HG03575 (cell line): ENCODE results near the gene KRTAP9-4.
"Not testable (repeated sequence)": the region's sequence is repeated elsewhere in the genome, so short reads cannot be mapped to it uniquely, and the experiment has no call there.

Source experiments
- ATAC-seq: cut with Tn5 transposase; IDR thresholded peaks from one replicate; pipeline ENCODE4 v1.9.1; 2021; ENCODE audit not compliant: unreplicated experiment, insufficient number of reproducible peaks, low FRiP score; ENCODE audit errors: extremely low read depth

Gene KRTAP9-4

DNA sequence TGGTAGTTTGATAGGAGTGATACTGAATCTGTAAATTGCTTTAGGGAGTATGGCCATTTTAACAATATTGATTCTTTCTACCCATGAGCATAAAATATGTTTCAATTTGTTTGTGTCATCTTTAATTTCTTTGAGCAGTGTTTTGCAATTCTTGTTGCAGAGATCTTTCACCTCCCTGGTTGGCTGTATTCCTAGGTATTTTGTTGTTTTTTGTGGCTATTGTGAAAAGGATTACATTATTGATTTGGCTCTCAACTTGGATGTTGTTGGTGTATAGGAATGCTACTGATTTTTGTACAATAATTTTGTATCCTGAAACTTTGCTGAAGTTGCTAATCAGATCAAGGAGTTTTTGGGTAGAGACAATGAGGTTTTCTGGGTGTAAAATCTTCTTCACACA lies 8.9 kb downstream of the KRTAP9-4 start:
- no peak for ATAC-seq

DNA sequence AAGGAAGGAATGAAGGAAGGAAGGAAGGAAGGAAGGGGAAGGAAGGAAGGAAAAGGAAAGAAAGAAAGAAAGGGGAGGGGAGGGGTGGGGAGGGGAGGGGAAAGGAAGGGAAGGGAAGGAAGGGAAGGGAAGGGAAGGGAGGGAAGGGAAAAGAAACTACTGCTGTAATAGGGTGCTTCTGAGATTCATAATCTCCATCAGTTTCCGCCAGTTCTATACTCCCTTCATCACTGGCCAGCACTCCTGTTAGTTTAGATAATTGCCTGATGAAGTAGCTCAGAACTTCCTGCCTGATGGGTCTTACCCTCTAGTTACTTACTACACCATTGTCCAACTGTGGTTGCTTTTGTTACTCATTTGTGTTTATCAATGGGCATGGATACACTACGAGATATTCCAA lies 13.7 kb downstream of the KRTAP9-4 start:
- ATAC-seq, result no peak

DNA sequence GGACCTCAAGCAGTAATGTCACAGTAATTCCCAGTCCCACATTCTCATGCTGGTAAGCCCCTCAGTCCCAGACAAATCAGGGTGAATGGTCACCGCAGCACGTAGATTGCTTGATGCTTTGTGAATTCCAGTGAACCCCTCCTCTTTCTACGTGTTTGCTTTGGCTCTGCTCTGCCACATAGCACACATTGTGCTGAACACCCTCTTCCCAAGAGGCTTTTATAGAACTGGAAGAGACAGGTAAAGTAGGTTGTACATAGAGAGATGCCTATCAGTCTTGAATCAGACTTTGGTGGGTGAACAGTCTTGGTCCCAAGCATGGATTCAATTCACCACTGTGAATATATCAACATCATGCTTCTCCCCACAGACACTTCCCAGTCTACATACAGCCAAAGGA lies 15.1 kb downstream of the KRTAP9-4 start:
- no peak for ATAC-seq

DNA sequence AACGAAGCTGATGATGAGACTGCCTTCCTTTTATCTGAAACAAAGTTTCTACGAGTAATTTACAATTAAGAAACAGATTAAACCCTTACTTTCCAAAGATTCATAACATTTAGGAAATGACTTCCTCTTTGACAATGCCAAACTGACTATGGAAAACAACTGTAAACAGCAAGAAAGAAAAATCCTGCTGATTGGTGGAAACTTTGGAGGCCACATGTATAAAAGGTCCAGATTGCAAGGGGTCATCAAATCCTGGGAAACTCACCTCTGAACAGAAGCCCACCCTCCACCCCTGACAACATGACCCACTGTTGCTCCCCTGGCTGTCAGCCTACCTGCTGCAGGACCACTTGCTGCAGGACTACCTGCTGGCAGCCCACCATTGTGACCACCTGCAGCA lies 15.6 kb downstream of the KRTAP9-4 start, which contains the start of gene KRTAP9-6:
TSS of gene KRTAP9-6 (plus strand) at position 301 of the 400 bp plus-strand sequence. CDS start at position 301, 0 bp downstream.
- ATAC-seq, result no peak

DNA sequence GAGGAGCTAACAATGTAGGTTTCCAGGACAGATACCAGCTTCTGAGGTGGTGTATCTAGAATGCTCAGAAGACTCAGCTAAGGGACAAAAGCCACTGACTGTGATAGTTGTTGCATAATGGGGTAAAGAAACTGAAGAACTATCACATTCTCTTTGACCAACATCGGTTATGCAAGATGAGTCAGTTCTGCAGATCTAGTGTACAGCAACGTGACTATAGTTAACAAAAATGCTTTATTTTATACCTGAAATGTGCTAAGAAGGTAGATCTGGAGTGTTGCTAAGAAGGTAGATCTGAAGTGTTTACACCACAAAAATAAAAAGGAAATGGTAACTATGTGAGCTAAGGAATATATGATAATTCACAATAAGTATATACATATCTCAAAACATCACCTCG lies 18.2 kb downstream of the KRTAP9-4 start:
- ATAC-seq, result no peak

DNA sequence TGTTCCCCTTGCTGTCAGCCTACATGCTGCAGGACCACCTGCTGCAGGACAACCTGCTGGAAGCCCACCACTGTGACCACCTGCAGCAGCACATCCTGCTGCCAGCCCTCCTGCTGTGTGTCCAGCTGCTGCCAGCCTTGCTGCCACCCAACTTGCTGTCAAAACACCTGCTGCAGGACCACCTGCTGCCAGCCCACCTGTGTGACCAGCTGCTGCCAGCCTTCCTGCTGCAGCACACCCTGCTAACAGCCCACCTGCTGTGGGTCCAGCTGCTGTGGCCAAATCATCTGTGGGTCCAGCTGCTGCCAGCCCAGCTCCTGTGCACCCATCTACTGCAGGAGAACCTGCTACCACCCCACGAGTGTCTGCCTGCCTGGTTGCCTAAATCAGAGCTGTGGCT lies 21.8 kb downstream of the KRTAP9-4 start:
- ATAC-seq, result not testable (repeated sequence)

DNA sequence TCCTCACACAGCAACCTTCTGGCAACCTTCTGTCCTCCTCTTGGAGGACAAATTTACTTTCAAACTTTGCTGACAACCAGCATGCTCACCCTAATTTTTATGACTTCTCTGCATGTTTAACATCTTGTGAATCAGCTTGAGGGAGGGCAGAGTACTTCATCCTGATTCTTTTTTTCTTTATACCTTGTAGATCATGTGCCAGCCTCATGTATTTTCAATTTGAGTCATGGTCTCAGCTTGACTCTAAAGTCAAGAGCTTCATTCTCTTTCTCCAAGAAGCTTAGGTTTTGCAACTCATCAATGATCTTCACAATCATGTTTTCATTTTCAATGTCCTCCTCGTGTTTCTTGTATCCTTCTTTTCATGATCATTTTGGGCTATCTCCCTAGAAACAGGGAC lies 22.4 kb downstream of the KRTAP9-4 start:
- ATAC-seq, result no peak

DNA sequence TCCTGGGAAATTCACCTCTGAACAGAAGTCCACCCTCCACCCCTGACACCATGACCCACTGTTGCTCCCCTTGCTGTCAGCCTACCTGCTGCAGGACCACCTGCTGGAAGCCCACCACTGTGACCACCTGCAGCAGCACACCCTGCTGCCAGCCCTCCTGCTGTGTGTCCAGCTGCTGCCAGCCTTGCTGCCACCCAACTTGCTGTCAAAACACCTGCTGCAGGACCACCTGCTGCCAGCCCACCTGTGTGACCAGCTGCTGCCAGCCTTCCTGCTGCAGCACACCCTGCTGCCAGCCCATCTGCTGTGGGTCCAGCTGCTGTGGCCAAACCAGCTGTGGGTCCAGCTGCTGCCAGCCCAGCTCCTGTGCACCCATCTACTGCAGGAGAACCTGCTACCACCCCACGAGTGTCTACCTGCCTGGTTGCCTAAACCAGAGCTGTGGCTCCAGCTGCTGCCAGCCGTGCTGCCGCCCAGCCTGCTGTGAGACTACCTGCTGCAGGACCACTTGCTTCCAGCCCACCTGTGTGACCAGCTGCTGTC lies 26.2 kb downstream of the KRTAP9-4 start, which contains the start of gene KRTAP9-7:
TSS of gene KRTAP9-7 (plus strand) at position 51 of the 543 bp plus-strand sequence. CDS start at position 51, 0 bp downstream.
- not testable (repeated sequence) for ATAC-seq

DNA sequence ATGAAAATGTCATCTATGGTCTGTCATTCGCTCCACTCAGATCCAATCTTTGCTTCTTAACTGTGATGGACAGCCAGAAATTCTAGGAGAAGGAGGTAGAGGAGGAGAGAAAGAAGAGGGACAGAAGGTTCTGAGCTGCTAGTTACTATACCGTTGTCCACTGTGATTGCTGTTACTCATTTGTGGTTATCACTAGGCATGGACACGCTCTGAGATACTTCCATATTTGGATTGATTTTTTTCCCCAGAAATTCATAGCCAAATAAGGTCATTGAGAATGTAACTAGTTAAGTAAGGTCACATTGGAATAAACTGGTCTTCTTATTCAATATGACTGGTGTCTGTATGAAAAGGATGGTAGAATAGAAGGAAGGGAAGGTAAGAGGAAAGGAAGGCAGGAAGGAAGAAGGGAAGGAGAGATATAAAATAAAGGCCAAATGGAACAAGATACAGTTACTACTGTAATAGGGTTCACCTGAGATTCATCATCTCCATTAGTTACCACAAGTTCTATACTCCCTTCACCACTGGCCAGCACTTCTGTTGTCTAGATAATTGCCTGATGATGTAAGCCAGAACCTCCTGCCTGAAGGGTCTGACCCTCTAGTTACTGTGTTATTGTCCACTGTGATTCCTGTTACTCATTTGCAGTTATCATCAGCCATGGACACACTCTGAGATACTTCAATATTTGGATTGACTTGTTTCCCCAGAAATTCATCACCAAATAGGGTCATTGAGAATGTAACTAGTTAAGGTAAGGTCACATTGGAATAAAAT lies 28.9 kb downstream of the KRTAP9-4 start:
- no peak for ATAC-seq

DNA sequence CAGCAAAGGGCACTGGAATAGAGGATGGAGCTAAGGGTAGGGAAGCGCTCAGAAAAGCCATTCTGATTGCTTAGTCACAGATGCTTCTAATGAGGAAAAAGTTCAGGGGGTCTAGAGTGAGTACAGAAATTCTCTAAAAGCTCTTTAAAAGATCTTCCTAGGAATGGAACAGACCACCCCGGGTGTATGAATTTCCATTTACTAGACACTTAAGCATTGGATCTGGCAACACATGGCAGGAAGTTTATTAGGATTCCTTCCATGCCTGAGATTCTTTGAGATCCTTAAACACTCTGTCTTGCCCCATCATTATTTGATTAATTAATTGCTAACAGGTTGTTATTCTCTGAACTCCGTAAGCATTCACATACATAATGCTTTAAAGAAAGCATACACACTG lies 34.6 kb downstream of the KRTAP9-4 start:
- no peak for ATAC-seq

DNA sequence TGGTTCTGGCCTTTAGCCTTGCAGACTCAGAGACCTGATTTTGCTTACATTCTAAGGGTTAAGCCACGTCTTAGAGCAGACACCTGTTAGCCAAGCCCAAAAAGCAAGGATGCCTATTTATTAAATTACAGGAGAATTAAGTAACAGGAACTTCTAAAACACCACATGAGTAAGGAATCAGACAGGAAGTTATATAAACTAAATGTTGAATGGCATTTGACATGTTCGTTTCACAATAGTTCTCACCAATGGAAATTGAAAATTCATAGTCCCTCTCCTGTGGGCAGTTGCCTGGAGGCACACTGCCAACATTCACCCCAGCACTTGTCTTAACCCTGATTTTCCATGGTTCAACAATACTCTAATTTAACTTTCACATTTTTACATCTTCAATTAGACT lies 35.1 kb downstream of the KRTAP9-4 start:
- ATAC-seq, result no peak

DNA sequence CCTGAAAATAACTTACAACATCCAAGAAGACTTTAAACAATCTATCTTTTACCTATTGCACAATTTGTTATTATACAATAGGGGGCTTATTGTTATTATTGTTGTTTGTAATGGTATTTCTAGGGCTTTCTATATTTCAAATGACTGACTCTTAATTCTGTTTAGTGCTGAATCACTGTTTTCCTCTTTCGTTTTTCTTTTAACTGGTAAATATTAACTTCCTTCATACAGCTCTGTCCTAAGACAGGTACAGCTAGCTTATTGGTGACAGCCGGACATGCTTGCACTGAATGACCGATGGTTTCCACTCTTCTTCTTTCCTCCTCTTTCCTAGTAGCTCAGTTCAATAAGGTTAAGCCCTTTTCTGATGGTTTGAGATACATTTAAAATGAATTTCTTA lies 37.6 kb downstream of the KRTAP9-4 start:
- ATAC-seq, result no peak

DNA sequence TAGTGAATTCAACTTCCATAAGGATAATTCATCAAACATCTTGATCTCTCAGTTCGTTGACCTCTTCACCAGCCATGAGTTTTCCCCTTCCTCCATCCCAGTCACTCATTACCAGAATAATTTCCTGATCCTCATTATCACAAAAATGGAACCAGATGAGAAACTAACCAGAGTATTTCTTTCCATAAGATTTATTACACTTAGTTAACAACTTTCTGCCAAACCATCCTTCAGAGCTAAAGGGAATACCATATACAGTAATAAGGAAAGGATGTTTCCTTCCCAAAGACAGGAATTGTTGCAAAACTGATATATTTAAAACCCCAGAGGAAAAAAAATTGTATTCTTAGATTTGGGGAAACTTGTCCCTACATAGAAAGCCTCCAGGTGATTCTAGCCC lies 44.5 kb downstream of the KRTAP9-4 start:
- ATAC-seq, result no peak

DNA sequence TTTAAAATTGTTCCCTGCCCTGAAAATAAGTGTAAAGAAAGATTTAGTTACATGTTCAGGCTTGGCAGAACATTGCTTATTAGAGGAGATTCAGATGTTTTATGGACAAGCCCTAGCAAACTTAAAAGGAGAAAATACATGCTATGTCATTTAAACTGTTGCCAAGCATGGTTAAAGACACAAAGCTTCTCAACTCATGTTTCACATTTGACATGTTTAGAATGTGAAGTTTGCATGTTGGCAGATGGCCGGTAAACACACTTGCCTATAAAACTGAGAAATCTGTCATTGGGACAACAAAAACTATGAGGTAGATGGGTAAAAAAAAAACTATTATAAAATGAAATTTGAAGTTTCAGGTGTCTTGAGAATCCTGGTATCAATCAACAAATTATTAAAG lies 47.4 kb downstream of the KRTAP9-4 start:
- ATAC-seq, result no peak

DNA sequence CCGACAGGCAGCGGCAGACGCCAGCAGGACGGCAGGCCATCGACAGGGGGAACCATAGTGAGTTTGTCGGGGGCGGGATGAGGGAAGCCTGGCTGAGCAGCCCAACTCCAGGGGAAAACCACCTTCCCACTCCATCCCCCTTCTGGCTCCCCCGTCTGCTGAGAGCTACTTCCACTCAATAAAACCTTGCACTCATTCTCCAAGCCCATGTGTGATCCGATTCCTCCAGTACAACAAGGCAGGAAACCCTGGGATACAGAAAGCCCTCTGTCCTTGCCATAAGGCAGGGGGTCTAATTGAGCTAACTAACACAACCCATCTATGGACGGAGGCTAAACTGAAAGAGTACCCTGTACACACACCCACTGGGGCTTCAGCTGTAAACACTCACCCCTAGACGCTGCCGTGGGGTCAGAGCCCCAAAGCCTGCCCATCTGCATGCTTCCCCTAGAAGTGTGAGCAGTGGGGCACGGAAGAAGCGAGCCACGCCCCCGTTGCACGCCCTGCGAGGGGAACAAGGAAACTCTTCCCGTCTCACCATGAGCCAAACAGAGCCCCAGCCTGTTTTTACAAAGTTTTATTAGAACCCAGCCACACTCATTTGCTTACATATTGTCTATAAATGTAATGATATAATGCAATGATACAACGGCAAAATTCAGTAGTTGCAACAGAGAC lies 49.1 kb downstream of the KRTAP9-4 start:
- no peak for ATAC-seq
